VCaP (cell line): ENCODE results near the gene AQP6.

Experiments
- H3K27ac ChIP-seq: fragments of 450-650 bp; 2 replicates; pipeline ENCODE4 v1.5.1; 2017
- TF ChIP-seq, protein P1 (sequence below): fragments of 450-650 bp; conservative IDR thresholded peaks from 2 replicates; pipeline ENCODE4 v1.5.1; 2017; ENCODE audit warnings: mild to moderate bottlenecking, moderate library complexity

The AQP6 gene

DNA sequence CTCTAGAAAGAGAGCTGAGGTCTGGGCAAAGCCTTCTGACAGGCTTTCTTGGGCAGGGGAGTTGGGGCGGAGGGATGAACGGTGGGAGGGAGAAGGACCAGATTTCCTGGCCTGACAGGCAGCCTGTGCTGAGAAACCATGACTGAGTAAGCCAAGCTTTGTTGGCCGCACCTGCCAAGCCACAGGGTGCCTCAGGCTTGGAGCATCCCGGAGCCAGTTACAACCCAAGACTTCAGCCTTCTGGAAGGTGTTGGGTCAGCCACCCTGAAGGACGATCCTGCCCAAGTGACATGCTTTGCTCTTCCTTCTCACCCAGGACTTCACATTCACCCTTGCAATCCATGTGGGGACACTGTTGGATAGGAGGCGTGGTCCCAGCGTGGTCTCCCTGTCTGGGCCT is 43.2 kb upstream of the AQP6 start:
- no peak overlapping the region for H3K27ac ChIP-seq
- TF ChIP-seq, protein P1, sequence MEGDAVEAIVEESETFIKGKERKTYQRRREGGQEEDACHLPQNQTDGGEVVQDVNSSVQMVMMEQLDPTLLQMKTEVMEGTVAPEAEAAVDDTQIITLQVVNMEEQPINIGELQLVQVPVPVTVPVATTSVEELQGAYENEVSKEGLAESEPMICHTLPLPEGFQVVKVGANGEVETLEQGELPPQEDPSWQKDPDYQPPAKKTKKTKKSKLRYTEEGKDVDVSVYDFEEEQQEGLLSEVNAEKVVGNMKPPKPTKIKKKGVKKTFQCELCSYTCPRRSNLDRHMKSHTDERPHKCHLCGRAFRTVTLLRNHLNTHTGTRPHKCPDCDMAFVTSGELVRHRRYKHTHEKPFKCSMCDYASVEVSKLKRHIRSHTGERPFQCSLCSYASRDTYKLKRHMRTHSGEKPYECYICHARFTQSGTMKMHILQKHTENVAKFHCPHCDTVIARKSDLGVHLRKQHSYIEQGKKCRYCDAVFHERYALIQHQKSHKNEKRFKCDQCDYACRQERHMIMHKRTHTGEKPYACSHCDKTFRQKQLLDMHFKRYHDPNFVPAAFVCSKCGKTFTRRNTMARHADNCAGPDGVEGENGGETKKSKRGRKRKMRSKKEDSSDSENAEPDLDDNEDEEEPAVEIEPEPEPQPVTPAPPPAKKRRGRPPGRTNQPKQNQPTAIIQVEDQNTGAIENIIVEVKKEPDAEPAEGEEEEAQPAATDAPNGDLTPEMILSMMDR, result no peak

DNA sequence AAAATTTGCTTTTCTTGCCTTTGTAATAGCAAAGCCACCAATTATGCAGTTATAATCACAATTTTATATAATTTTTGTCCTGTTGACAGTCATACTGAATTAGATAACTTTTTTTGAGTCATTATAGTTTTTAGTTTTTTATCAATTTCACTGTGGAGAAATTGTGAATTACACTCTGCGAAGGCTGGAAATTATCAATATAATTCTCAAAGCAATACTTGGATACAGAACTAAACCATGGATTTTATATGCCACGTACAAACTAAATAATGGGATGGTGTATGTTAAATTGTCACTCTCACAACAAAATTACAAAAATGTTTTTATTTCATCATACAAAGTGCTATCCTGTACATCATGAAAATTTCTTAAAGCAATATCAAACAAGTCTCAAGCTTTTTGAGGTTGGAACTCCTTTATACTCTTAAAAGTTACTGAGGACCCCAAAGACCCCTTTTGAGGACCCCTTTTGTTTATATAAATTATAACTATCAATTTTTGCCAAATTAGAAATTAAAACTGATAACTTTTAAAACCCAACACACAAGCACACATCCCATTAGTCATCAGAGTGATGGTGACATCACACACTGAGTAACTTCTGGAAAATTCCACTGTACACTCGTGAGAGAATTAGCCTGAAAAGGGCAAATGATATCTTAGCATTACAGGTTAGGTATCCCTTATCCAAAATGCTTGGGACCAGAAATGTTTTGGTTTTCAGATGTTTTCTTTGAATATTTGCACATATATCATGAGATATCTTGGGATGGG is 42.0 kb upstream of the AQP6 start:
- TF ChIP-seq, protein P1, result no peak
- no peak overlapping the region for H3K27ac ChIP-seq

DNA sequence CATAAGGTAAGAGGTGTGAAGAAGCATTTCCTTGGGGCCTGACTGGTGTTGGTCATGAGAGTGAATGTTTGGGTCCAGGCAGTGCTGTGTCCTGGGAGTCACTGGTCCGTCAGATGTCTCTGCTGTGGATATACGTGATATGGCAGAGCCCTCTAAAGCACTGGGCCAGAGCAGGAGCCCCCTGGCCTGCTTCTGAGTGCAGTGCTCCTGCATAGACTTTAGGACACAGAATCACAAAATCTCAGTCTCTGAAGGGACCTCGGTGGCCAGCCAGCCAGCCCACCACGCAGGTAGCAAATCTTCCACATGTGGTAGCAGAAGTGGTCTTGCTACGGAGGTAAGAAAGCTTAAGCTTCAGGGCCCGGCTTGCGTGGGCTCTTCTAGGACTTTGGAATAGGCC is 40.7 kb upstream of the AQP6 start:
- TF ChIP-seq, protein P1, result no peak
- no peak overlapping the region for H3K27ac ChIP-seq

DNA sequence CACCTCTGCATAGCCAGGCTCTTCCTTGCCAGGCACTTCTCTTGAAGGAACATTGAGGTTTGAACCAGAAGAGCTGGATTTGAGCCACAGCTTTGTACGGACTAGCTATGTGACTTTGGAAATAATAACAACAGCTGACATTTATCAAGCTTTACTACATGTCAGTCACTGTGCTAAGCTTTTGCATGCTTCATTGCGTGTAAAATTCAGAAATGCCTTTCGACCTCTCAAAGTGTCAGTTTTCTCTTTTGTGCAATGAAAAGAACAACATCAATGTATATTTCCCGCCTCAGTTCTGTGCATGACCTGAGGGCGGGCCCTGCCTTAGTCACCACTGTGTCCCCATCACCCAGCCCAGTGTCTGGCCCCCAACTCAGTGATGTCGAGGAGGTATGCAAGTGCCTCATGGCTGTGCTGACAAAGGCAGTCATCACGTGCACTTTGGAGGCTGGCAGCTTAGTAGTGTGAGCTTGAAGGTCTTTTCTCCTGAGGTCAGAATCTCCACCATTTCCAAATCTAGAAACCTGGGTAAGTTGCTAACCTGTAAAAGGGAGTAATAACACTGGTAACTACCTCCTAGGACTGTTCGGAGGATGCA is 40.1 kb upstream of the AQP6 start:
- TF ChIP-seq, protein P1, result no peak
- no peak overlapping the region for H3K27ac ChIP-seq

DNA sequence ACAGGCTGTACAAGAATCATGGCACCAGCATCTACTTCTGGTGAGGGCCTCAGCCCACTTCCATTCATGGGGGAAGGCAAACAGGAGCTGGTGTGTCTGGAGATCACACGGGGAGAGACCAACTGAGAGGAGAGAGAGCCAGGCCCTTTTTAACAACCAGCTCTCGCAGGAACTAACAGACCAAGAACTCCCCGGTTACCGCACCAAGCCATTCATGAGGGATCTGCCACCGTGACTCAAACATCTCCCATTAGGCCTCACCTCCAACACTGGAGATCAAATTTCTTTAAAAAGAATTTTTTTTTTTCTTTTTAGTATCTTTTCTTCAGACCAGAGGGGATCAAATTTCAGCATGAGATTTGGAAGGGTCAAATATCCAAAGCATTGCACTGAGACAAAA is 39.0 kb upstream of the AQP6 start:
- TF ChIP-seq, protein P1, result no peak
- H3K27ac ChIP-seq, result no peak overlapping the region

GRCh38 chr12:49934505-49934904 is 38.2 kb upstream of the AQP6 start:
- no peak overlapping the region for H3K27ac ChIP-seq
- TF ChIP-seq, protein P1, result no peak

- TF ChIP-seq, protein P1, result no peak
- H3K27ac ChIP-seq, result no peak overlapping the region
These were observed 35.8 kb upstream of the AQP6 start for GRCh38 chr12:49936925-49937324.
